GM04503 (cell line): Measurements from ENCODE around the gene UBXN6.
A peak's percentile ranks its signal among the peaks of the same experiment; 100 is the strongest.

Experiments
- DNase-seq: peaks from one replicate; pipeline ENCODE4 v3.0.0-alpha.2; 2012; ENCODE audit warnings: low read depth

UBXN6 gene

DNA sequence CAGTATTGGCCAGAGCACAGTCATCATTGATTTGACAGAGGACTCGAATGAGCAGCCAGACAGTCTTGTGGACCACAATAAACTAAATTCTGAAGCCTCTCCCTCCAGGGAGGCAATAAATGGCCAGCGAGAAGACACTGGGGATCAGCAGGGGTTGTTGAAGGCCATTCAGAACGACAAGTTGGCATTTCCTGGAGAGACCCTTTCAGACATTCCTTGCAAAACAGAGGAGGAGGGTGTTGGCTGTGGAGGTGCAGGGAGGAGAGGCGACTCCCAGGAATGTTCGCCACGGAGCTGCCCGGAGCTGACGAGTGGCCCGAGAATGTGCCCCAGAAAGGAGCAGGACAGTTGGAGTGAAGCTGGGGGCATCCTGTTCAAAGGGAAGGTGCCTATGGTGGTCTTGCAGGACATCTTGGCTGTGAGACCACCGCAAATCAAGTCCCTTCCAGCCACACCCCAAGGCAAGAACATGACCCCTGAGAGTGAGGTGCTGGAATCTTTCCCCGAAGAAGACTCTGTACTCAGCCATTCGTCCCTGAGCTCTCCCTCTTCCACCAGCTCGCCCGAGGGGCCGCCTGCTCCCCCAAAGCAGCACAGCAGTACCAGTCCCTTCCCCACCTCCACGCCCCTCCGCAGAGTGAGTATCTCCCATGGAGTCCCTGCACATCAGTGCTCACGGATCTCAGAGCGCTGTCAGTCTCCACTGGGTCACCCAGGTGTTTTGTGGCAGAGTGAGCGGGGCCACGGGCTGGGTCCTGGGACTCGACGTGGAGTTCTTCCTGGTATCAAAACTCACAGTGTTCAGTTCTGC is 48.3 kb downstream of the UBXN6 start:
- no peak for DNase-seq

DNA sequence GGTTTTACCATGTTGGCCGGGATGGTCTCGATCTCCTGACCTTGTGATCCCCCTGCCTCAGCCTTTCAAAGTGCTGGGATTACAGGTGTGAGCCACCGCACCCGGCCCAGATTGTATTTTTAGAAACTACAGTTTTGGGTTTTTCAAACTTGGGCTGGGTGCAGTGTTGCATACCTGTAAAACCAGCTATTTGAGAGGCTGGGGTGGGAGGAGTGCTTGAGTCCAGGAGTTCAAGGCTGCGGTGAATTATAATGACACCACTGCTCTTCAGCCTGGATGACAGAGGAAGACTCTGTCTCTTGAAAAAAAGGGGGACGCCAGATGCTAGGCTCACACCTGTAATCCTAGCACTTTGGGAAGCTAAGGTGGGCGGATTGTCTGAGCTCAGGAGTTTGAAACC is 51.0 kb downstream of the UBXN6 start:
- DNase-seq: no peak

DNA sequence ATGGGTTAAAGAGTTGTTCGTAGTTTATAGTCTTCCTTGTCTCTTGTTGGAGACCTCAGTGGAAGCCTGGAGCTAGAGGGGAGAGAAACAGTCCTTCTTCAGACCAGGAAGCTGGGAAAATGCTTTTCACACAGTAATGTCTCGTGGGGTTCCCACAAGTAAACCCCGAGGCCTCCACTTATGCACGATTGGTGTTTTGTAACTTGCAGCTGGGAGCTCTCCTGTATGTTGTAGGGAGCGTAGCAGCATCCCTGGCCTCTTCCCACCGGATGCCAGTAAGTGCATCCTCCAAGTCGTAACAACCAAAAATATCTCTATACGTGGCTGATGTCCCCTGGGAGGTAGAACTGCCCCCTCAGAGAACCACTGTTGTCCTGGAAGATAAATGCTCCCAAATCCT is 51.6 kb downstream of the UBXN6 start:
- DNase-seq: no peak

DNA sequence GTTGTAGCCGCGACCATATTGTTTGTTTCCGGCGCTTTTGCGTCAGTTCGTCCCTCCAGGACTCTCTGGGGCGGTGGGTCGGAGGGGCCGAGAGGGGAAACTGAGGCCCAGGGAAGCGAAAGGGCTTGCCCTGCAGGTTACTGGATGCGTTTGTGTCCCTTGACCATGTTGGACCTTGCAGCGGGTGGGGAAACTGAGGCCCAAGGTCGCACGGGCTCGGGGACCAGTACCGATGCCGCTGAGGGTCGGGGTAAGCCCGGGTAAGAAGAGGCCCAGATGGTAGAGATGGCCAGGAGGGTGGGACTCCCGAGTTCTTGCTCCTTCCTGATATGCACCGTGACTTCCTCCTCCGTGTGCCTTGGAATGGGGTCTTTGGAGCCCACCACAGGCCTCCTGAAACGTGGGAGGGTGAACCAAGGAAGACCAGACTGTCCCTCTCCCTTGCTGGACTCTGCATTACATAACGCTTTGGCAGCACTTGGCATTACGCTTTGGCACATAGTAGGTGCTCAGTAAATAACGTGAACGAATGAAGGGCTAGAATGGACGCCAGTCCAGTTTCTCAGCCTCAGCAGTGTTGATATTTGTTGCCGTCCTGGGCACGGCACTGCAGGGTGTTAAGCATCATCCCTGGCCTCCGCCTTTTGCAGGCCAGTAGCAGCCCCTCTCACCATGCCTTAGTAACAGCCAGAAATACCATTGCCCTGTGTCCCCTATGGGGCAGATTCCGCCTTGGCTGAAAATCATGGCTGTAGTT is 54.4 kb downstream of the UBXN6 start:
- no peak for DNase-seq

DNA sequence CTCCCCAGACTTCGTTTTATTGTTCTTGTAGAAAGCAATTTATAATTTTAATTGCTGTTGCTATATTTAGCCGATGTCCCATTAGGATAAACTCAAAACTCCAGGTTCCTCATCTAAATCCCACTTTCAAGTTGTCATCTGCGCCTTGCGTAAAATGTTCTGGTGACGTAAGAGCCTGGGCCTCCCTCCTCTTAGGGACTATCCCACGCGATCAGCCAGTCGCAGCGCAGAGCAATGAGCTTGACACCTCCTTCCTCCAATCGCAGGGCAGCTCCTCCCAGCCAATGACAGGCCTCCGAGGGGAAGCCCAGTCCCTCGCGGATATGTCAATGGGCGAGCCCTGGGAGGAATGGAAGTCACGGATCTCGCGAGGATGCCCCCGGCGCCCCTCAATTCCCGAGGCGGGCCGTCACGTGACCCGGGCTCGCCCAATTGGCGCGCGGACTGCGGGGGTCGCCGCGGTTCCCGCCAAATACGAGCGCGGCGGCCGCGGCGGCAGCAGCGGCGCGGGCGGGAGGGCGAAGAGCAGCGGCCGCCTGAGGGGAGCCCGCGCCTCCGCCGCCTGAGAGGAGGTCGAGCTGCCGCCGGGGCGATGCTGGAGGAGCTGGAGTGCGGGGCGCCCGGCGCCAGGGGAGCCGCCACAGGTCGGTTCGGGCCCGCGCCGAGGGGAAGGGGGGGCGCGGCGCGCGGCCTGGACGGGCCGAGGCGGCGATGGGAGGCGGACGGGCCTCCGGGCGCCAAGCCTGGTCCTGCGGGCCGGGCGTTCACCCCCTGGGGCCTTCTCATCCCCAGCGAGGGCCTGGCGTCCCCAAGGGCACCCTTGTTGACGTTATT is 55.2 kb downstream of the UBXN6 start, which contains the start of gene CHAF1A:
CHAF1A (plus strand) TSS at position 470 of the 834 bp plus-strand sequence; CDS start at position 593, 123 bp downstream.
- peak; percentile 99 for DNase-seq

DNA sequence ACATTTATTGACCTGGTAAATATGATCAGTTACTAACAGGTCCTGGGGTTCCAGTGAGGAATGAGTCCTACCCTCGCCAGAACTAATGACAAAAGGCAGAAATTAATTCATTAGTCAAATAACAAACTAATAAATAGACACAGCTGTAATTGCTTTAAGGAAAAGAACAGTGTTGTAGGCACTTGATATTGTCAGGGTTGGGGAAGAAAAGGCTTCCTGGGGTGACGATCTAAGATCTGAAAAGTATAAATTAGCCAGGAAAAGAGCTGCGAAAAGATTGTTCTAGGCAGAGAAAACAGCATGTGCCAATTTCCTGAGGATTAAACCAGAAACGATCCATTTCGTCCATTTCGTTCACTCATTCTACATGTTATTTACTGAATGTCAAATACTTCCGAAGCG is 55.8 kb downstream of the UBXN6 start:
- DNase-seq: no peak

DNA sequence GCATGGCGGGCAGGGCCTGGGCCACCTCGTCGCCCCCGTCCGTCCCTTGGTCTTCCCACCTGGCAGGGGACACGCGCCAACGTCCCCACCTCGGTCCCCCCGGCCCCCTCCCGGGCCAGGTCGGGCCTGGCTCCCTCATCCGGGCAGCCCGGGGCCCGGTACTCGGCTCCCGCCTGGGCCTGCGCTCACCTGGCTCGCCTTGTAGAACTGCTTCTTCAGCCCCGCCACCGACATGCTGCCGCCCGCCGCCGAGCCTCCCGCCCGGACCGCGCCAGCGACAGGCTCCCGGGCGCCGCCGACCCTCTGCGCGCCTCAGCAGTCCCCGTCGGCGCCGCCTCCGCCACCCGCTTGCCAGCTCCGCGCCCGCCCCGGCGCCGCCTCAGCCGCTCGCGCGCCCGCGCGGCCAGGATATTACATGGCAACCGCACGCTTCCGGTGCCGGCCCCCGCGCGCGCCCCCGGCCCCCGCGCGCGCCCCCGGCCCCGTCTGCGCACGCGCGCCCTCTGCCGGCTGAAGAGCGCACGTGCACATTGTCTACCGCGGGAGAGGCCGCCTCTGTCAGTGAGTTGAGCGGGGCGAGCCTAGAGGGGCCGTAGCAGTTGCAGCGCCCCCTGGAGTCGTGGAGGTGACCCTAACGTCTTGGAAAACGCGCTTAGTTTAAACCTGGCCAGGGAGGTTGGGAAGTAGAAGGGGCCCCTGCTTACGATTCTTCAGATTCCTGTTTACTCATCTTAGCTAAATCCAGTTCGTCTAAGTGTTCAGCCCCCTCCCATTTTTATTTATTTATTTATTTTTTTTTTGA is 57.3 kb downstream of the UBXN6 start, which contains the start of gene SH3GL1:
SH3GL1 (minus strand) TSS at position 413 of the 802 bp plus-strand sequence; CDS start at position 234, 179 bp downstream.
- no peak for DNase-seq

DNA sequence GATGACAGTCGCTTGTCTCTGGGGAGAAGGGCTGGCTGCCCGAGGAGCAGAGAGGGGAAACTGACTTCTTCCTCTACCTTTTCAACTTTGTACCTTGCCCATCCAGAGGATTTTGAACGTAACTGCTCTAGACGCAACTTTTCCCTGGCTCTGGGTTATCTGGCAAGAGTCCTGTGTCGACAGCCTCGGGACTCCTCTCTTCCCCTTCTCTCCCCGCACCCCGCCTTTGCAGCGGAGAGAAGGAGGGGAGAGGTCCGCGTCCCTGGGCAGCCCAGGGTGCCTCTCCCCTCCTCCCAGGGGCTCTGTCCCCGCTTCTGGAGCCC is 57.8 kb downstream of the UBXN6 start:
- no peak for DNase-seq

DNA sequence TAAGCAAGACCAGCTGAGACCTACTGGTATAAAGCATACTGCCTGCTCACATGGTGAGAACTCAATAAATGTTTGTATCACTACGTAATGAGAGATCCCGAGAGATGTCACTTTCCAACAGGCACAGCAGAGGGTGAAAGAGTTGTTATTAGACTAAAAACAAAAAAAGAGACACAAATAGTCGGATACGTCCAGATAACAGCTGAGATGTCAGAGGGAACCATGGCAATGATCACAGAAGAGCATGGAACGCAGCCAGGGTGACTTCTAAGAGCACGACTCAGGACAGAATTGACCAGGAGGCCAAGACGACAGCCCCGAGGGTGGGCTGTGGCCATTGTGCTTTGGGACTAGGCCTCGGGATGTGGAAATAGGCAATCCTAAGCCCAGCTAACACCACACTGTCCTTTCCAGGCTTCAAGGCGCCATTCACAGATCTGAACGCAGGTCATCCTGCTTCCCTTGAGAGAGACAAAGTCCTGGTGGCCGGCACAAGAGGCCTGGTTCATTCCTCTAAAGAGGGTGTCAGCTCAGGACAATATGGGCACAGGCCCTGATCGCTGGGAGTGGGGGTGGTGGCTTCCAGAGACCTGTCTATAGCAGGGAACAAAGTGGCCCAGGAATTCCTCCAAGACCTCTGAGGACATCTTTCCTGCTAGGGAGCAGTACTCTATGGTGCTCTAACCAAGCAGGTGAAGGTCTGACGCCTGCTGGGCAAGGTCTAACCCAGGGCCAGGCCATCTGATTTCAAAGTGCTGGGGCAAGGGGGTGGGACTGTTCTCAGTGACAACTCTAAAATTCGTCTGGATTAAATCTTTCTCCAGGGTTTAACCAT is 60.4 kb downstream of the UBXN6 start:
- no peak for DNase-seq
